A549 (cell line): ENCODE data around the gene MAML3. TPM values are rescaled to one million over a fixed set of nuclear protein-coding genes. Genes with fewer than 3 reads are reported as not detected.

Experiments
- ATAC-seq, 2 experiments: fragments of 200-7000 bp in 1 of 2; fragments of >200 bp in 1 of 2; cut with Nextera tagmentation in 1 of 2; cut with Tn5 transposase in 1 of 2; 3 replicates each; pipeline versions ENCODE4 v1.8.0 to v1.9.1; 2018 to 2020; ENCODE audit warnings: mild to moderate bottlenecking in 1 of 2, moderate library complexity in 1 of 2
- CTCF ChIA-PET: fragments of 300-600 bp; sonication (Branson Sonifier 250); formaldehyde crosslinking; extraction: SDS; loops from one replicate; lab custom pipeline; 2021; ENCODE audit warnings: antibody characterized with exemption, inconsistent platforms; lab: Yijun Ruan, JAX
- POLR2A ChIA-PET: fragments of 350-600 bp; formaldehyde crosslinking; extraction: SDS; loops from one replicate; lab custom pipeline; 2021; ENCODE audit warnings: antibody characterized with exemption, inconsistent platforms; lab: Yijun Ruan, JAX
- DNase-seq, 2 experiments: peaks; one replicate each; pipeline versions ENCODE4 v3.0.0 to v3.0.0-alpha.2; 2011 to 2016; ENCODE audit warnings: low read depth in 1 of 2, low spot score in 1 of 2
- FAIRE-seq: peaks from 2 replicates; lab custom pipeline; 2011; peaks lifted over from hg19 to GRCh38; lab: Jason Lieb, UNC
- H3K27ac ChIP-seq, 2 experiments: fragments of >200 bp; sonication (Bioruptor Twin); formaldehyde crosslinking; 3 replicates each; pipeline ENCODE4 v1.5.1; 2016 to 2017
- H3K4me1 ChIP-seq: fragments of >200 bp; sonication (Bioruptor Twin); formaldehyde crosslinking; 3 replicates; pipeline ENCODE4 v1.6.1; 2016
- H3K4me2 ChIP-seq: fragments of >200 bp; sonication (Bioruptor Twin); formaldehyde crosslinking; 3 replicates; pipeline ENCODE4 v1.6.1; 2016
- H3K4me3 ChIP-seq: fragments of >200 bp; sonication (Bioruptor Twin); formaldehyde crosslinking; 3 replicates; pipeline ENCODE4 v1.5.1; 2016
- H3K9me3 ChIP-seq: fragments of >200 bp; sonication (Bioruptor Twin); formaldehyde crosslinking; 3 replicates; pipeline ENCODE4 v1.6.1; 2016
- BCL3 ChIP-seq: fragments of >200 bp; sonication (Bioruptor Twin); formaldehyde crosslinking; IDR thresholded peaks from 3 replicates; pipeline ENCODE4 v1.6.1; 2016
- BHLHE40 ChIP-seq: IDR thresholded peaks from 2 replicates; pipeline ENCODE4 v1.6.1; 2012; ENCODE audit warnings: low read depth, low read length, inconsistent platforms
- CBX2 ChIP-seq: fragments of 200-600 bp; sonication (generic); IDR thresholded peaks from 2 replicates; pipeline ENCODE4 v1.6.1; 2016; ENCODE audit warnings: low read depth, mild to moderate bottlenecking, borderline replicate concordance
- CHD2 ChIP-seq: fragments of 150-350 bp; IDR thresholded peaks from 2 replicates; pipeline ENCODE4 v1.6.1; 2014; ENCODE audit warnings: low read length; ENCODE audit not compliant: partially characterized antibody
- EHMT2 ChIP-seq: fragments of 200-600 bp; sonication (generic); IDR thresholded peaks from 2 replicates; pipeline ENCODE4 v1.6.1; 2016; ENCODE audit warnings: antibody characterized with exemption, low read depth, mild to moderate bottlenecking, moderate library complexity
- EP300 ChIP-seq, 2 experiments: fragments of >200 bp; sonication (Bioruptor Twin); formaldehyde crosslinking; IDR thresholded peaks; 2 replicates in 1 of 2; 3 replicates in 1 of 2; pipeline ENCODE4 v1.6.1; 2016 to 2017
- FOSB ChIP-seq: fragments of 250-450 bp; sonication (Bioruptor Pico); IDR thresholded peaks from 2 replicates; pipeline ENCODE4 v1.5.0; 2020; ENCODE audit warnings: mild to moderate bottlenecking, moderate library complexity
- GATA3 ChIP-seq: IDR thresholded peaks from 2 replicates; pipeline ENCODE4 v1.6.1; 2012; ENCODE audit warnings: borderline replicate concordance
- HEYL ChIP-seq: fragments of 250-450 bp; sonication (Bioruptor Pico); IDR thresholded peaks from 2 replicates; pipeline ENCODE4 v1.8.0; 2021; ENCODE audit warnings: mild to moderate bottlenecking, moderate library complexity
- JUN ChIP-seq, 2 experiments: fragments of >200 bp; sonication (Bioruptor Twin); formaldehyde crosslinking; IDR thresholded peaks; 2 replicates in 1 of 2; 3 replicates in 1 of 2; pipeline ENCODE4 v1.6.1; 2016 to 2017
- JUNB ChIP-seq: fragments of >200 bp; sonication (Bioruptor Twin); formaldehyde crosslinking; IDR thresholded peaks from 2 replicates; pipeline ENCODE4 v1.6.1; 2016
- KDM1A ChIP-seq: fragments of 200-600 bp; sonication (generic); IDR thresholded peaks from 2 replicates; pipeline ENCODE4 v1.6.1; 2016; ENCODE audit warnings: low read depth, mild to moderate bottlenecking
- KDM5A ChIP-seq: fragments of 200-600 bp; sonication (generic); IDR thresholded peaks from 2 replicates; pipeline ENCODE4 v1.6.1; 2016; ENCODE audit warnings: antibody characterized with exemption, mild to moderate bottlenecking
- MAFK ChIP-seq: fragments of 450-650 bp; IDR thresholded peaks from 2 replicates; pipeline ENCODE4 v1.6.1; 2014; ENCODE audit not compliant: partially characterized antibody
- MAZ ChIP-seq: fragments of 150-350 bp; IDR thresholded peaks from 2 replicates; pipeline ENCODE4 v1.6.1; 2014; ENCODE audit warnings: antibody characterized with exemption, low read depth, low read length, borderline replicate concordance
- MYC ChIP-seq: IDR thresholded peaks from 2 replicates; pipeline ENCODE4 v1.6.1; 2012; ENCODE audit warnings: mild to moderate bottlenecking, inconsistent platforms, low read length, improper control_type of control experiment, borderline replicate concordance
- NR3C1 ChIP-seq: fragments of >200 bp; sonication (Bioruptor Twin); formaldehyde crosslinking; IDR thresholded peaks from 3 replicates; pipeline ENCODE4 v1.6.1; 2017
- PHF8 ChIP-seq: fragments of 200-600 bp; sonication (generic); IDR thresholded peaks from 2 replicates; pipeline ENCODE4 v1.6.1; 2016; ENCODE audit warnings: low read depth, mild to moderate bottlenecking, antibody characterized with exemption, moderate library complexity, borderline replicate concordance
- RAD21 ChIP-seq, 2 experiments: fragments of >200 bp in 1 of 2; sonication (Bioruptor Twin) in 1 of 2; formaldehyde crosslinking in 1 of 2; IDR thresholded peaks in 1 of 2; conservative IDR thresholded peaks in 1 of 2; 2 replicates in 1 of 2; 3 replicates in 1 of 2; pipeline ENCODE4 v1.6.1; 2012 to 2018; ENCODE audit warnings: inconsistent platforms in 1 of 2
- RCOR1 ChIP-seq: fragments of 150-350 bp; IDR thresholded peaks from 2 replicates; pipeline ENCODE4 v1.6.1; 2014; ENCODE audit warnings: antibody characterized with exemption, low read length, low read depth
- SMC3 ChIP-seq: fragments of >200 bp; sonication (Bioruptor Twin); formaldehyde crosslinking; IDR thresholded peaks from 3 replicates; pipeline ENCODE4 v1.6.1; 2018; ENCODE audit warnings: inconsistent platforms
- SREBF2 ChIP-seq: fragments of 450-650 bp; IDR thresholded peaks from 2 replicates; pipeline ENCODE4 v1.6.1; 2014; ENCODE audit warnings: mild to moderate bottlenecking, moderate library complexity
- TFCP2L1 ChIP-seq: fragments of 250-450 bp; sonication (Bioruptor Pico); IDR thresholded peaks from 2 replicates; pipeline ENCODE4 v1.5.0; 2021; ENCODE audit warnings: mild to moderate bottlenecking
- TP53 ChIP-seq: fragments of 250-450 bp; sonication (Bioruptor Pico); IDR thresholded peaks from 2 replicates; pipeline ENCODE4 v1.5.0; 2021; ENCODE audit warnings: mild to moderate bottlenecking, moderate library complexity
- ZC3H11A ChIP-seq: fragments of 450-650 bp; IDR thresholded peaks from 2 replicates; pipeline ENCODE4 v1.6.1; 2014; ENCODE audit warnings: antibody characterized with exemption, mild to moderate bottlenecking
- ZFP36 ChIP-seq: fragments of 450-650 bp; IDR thresholded peaks from 2 replicates; pipeline ENCODE4 v1.6.1; 2014; ENCODE audit warnings: borderline replicate concordance; ENCODE audit not compliant: partially characterized antibody
- ZNF302 ChIP-seq: fragments of 250-450 bp; sonication (Bioruptor Pico); IDR thresholded peaks from 2 replicates; pipeline ENCODE4 v1.9.0; 2021; ENCODE audit warnings: inconsistent platforms, mild to moderate bottlenecking, moderate library complexity
- ZSCAN20 ChIP-seq: fragments of 250-450 bp; sonication (Bioruptor Pico); IDR thresholded peaks from 2 replicates; pipeline ENCODE4 v1.8.0; 2022; ENCODE audit warnings: mild to moderate bottlenecking, moderate library complexity
- WGBS: methylation state at CpG from one replicate; pipeline ENCODE4 v1.1.6; 2017; ENCODE audit errors: missing lambda C conversion rate; 5-methylcytosine and 5-hydroxymethylcytosine counted together
- polyA plus RNA-seq, 4 experiments: library from polyadenylated mRNA; depleted of rRNA in 3 of 4; stranded (reverse); fragments of >200 nt; fragmentation: RNase III in 1 of 4; extraction: RNeasy Plus Mini Kit Qiagen cat#74134 plus additional on column Dnase treatment in 1 of 4; gene quantifications; 2 replicates in 3 of 4; 3 replicates in 1 of 4; pipeline ENCODE4 v1.2.3, GENCODE V29; 2011 to 2017
- TF ChIP-seq, protein P1 (sequence below): fragments of >200 bp; sonication (Bioruptor Twin); formaldehyde crosslinking; IDR thresholded peaks from 2 replicates; pipeline ENCODE4 v1.6.1; 2016
- TF ChIP-seq, protein P2 (sequence below): IDR thresholded peaks from 2 replicates; pipeline ENCODE4 v1.6.1; 2012

MAML3 gene
- polyA plus RNA-seq, 2 of the 4 experiments (the other 2 are of a cell fraction) = 9.0 to 22.2 TPM

GRCh38 chr4:139764686-139765310, 389.2 kb downstream of the MAML3 start:
- POLR2A ChIA-PET = no interaction called here
- FAIRE-seq (no peak), DNase-seq (no peak), ATAC-seq (no peak)
- H3K4me2 ChIP-seq = no peak overlapping the region
- no peak overlapping the region for H3K27ac ChIP-seq
- no peaks in the 10 kb centered on the region for H3K4me1 ChIP-seq
- no peak overlapping the region for H3K4me3 ChIP-seq
- 71% methylated on average over 5 of the region's 9 CpGs for whole genome bisulfite sequencing
- no peaks in the 10 kb centered on the region for H3K9me3 ChIP-seq
- CTCF ChIA-PET = interaction anchor here (1.1 kb wide), 1 partner anchor 12 kb away, joined by 3 read pairs; no protein-coding TSS in a partner anchor
- TF ChIP-seq BHLHE40 (no peak), FOSB (CRISPR knock-in tag) (no peak), RCOR1 (no peak)

DNA sequence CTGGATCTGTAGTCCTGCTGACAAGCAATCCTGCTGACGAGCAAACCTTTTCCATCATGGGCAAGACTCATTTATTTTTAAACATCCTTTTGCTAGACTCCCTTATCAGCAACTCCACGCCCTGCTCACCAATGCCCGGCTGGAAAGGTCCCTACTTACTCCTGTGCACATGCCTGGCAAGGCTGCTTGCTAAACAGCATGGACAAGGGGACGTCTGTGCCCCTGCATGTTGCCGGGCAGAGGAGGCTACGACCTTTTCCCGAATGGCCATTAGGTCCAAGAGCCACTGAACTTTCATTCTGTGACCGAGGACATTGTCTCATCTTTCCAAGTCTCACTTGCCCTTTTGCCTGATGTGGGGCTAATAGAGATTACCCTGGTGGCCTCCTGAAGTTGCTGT, 389.8 kb downstream of the MAML3 start:
- CTCF ChIA-PET = interaction anchor here (0.8 kb wide), 1 partner anchor 74 kb away, joined by 3 read pairs; no protein-coding TSS in a partner anchor
- WGBS = 88% methylated on average over 8 of the region's 8 CpGs
- H3K9me3 ChIP-seq = no peaks in the 10 kb centered on the region

DNA sequence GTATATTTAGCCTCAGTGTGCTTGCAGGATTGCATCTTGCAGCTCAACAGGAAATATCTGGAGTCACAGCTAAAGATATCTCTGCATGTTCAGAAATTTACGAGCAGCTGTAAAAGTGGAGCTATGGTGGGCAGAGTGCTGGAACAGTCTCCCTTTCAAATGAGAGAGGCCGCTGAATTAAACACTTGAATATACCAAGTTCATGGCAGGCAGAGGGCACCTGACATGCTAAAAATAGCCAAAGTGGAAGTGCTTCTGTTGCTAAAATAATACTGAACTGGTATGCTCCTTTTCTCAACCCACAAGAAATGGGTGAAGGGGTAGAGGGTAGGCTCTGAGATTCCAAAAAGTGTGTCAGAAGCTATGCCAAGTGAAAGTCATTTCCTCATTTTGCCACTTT, 390.3 kb downstream of the MAML3 start:
- WGBS = 94% methylated on average over 2 of the region's 2 CpGs
- no peak for DNase-seq
- H3K9me3 ChIP-seq = no peaks in the 10 kb centered on the region
- H3K27ac ChIP-seq = no peak overlapping the region
- ChIA-PET CTCF (interaction anchor here (0.5 to 0.8 kb wide), 2 partner anchors 73 to 171 kb away, joined by 3 read pairs; no protein-coding TSS in a partner anchor), POLR2A (no interaction called here)
- no peak overlapping the region for H3K4me2 ChIP-seq
- TF ChIP-seq ZSCAN20 (CRISPR knock-in tag) (no peak), NR3C1 (no peak), SREBF2 (no peak), MYC (no peak), MAZ (no peak), ZC3H11A (no peak), HEYL (CRISPR knock-in tag) (no peak), RAD21 (conservative IDR thresholded peaks at IDR 0.05 in 1 of 2, IDR thresholded peaks at IDR 0.05 in 1 of 2) (no peak), BHLHE40 (no peak), CBX2 (no peak), ZFP36 (no peak), PHF8 (no peak), MAFK (no peak), JUN (IDR thresholded peaks at IDR 0.05) (no peak), SMC3 (no peak), EP300 (IDR thresholded peaks at IDR 0.05) (no peak)
- TF ChIP-seq, protein P1, sequence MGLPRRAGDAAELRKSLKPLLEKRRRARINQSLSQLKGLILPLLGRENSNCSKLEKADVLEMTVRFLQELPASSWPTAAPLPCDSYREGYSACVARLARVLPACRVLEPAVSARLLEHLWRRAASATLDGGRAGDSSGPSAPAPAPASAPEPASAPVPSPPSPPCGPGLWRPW = no peak
- TF ChIP-seq, all 56 proteins: peak for 0
- no peak for FAIRE-seq
- ATAC-seq = no peak
- no peaks in the 10 kb centered on the region for H3K4me1 ChIP-seq
- H3K4me3 ChIP-seq = no peak overlapping the region

More for the DNA sequence above, 389.8 kb downstream of the MAML3 start:
- DNase-seq = no peak
- no peak for FAIRE-seq
- POLR2A ChIA-PET = no interaction called here
- TF ChIP-seq SMC3 = no peak
- TF ChIP-seq PHF8 = no peak
- no peak for TF ChIP-seq EHMT2
- TF ChIP-seq BHLHE40 = no peak
- TF ChIP-seq ZNF302 = no peak
- no peak for TF ChIP-seq RAD21 (conservative IDR thresholded peaks at IDR 0.05 in 1 of 2, IDR thresholded peaks at IDR 0.05 in 1 of 2)
- no peak for TF ChIP-seq JUNB
- TF ChIP-seq, protein P2, sequence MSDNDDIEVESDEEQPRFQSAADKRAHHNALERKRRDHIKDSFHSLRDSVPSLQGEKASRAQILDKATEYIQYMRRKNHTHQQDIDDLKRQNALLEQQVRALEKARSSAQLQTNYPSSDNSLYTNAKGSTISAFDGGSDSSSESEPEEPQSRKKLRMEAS = no peak
- TF ChIP-seq TP53 = no peak
- no peak for TF ChIP-seq GATA3
- TF ChIP-seq, protein P1 = no peak
- TF ChIP-seq ZFP36 = no peak
- no peak for TF ChIP-seq KDM5A
- no peak for TF ChIP-seq KDM1A
- no peak for TF ChIP-seq MYC
- no peak for TF ChIP-seq MAFK
- no peak for TF ChIP-seq TFCP2L1
- no peak for TF ChIP-seq CHD2
- TF ChIP-seq BCL3 = no peak
- H3K4me3 ChIP-seq = no peak overlapping the region
- no peak overlapping the region for H3K4me2 ChIP-seq
- ATAC-seq = no peak
- H3K4me1 ChIP-seq = no peaks in the 10 kb centered on the region
- no peak overlapping the region for H3K27ac ChIP-seq
